Ramos (cell line): ENCODE data around the gene CLASP1.
"Not testable (repeated sequence)": the region's sequence is repeated elsewhere in the genome, so short reads cannot be mapped to it uniquely, and the experiment has no call there.

Experiments
- in situ Hi-C: fragments of 300-500 bp; cut with MboI; formaldehyde crosslinking; loops from one replicate; pipeline ENCODE4 v1.14.3; 2022; ENCODE audit warnings: low sequenced_read_pairs; ENCODE audit not compliant: unreplicated experiment

Gene CLASP1

DNA sequence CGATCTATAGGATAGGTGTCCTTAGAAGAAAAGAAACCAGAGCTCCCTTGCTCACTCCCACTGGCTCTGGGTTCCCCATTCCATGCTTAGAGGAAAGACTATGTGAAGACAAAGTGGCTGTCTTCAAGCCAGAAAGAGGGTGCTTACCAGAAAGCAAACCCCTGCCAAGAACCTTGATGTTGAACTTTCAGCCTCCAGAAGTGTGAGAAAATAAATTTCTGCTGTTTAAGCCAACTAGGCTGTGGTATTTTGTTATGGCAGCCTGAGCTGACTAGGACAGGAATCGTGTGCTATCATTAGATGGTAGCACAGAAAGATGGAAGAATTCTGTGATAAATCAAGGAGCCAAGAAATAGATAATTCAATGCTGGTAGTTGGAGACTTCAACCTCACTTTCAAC, 344.3 kb downstream of the CLASP1 start:
- in situ Hi-C loops, result no loop called here

DNA sequence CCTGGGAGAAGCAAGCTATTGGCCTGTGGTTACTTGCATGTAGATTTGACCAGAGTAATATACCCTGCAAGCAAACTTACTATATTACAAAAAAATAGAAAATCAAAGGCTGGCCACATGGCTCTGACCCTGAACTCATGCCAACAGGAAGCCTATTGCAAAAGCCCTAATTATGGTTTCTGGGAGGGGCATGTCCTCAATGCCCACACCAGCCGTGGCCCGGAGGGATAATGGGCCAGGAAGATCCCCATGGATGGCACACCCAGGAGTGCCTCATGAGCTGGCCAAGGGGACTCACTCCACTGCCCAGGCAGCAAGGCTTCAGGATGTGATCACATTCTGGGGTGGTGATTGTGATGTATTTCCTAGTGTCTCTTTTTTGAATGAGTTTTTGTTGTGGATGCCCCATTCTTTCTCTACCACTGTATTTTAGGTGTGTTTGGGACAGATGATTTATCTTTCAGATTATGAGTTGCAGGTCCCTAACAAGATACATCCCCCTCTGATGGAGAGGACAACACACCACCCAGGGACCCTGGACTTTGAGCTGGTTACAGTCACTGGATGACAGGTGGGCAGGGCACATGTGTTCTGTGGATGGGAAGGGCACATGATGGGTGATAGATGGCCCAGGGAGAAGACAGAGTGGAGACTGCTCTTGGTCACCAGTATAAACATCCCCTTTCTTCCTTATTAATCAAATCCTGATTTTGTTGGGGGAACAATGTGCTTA, 345.6 kb downstream of the CLASP1 start:
- in situ Hi-C loops, result no loop called here

DNA sequence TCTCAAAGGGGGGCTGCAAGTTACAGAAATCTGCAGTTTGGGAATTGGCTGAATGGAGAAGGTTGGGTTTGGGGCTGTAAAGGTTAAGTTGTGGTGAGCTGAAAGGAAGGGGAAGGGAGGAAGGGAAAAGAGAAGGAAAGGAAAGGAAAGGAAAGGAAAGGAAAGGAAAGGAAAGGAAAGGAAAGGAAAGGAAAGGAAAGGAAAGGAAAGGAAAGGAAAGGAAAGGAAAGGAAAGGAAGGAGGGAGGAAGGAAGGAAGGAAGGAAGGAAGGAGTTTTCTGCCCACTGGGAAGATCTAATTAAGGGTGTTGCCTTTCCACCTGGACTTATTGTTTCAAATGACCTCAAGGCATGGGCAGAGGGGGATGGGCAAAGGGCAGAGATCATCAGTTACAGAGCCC, 348.1 kb downstream of the CLASP1 start:
- in situ Hi-C loops, result not testable (repeated sequence)

DNA sequence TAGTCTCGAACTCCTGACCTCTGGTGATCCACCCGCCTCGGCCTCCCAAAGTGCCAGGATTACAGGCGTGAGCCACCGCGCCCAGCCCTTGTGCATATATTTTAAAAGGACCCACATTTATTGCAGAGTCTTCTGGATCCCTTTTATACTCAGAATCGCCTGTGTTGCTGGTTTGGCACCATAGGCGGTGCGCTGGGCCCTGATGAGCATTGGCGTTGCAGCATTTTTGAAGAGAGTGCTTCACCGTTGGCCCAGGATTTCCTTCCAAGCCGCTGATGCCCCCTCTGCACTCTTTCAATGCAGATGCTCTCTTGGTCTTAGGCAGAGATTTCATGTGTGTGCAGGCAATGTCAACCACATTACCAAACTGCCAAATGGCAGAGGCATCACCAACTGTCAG, 350.8 kb downstream of the CLASP1 start:
- in situ Hi-C loops, result no loop called here

DNA sequence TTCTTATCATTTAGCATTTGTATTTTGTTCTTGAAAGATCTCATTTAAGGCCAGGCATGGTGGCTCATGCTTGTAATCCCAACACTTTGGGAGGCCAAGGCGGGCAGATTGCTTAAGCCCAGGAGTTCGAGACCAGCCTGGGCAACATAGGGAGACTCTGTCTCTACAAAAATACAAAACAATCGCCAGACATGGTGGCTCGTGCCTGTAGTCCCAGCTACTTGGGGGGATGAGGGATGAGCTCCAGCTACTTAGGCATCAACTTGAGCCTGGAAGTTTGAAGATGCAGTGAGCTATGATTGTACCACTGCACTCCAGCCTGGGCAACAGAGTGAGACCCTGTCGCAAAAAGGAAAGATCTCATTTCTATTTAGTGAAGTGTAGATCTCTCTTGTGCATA, 351.4 kb downstream of the CLASP1 start:
- in situ Hi-C loops, result not testable (repeated sequence)

DNA sequence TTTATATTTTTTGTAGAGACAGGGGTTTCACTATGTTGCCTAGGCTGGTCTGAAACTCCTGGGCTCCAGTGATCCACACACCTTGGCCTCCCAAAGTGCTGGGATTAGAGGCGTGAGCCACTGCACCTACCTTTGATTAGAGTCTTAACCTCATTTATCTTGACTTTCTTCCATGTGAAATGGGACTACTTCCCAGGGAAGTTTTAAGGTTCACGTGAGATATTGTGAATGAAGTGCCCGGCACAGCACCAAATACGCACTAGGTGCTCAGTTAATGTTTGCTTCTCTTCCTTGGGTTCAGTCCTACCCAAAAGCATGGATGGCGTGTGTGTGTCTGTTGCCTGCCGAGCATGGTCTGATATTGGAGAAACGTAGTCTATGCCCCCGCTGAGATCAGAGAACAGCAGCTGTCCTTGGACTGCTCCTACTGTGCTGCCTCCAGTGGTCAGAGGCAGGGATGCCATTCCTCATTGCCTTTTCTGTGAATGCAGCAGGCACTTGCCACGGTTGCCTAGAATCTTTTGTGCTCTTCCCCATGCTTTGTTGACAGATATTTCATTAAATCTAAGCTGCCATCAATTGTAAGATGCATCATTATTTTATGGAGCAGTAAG, 351.9 kb downstream of the CLASP1 start:
- in situ Hi-C loops, result no loop called here

DNA sequence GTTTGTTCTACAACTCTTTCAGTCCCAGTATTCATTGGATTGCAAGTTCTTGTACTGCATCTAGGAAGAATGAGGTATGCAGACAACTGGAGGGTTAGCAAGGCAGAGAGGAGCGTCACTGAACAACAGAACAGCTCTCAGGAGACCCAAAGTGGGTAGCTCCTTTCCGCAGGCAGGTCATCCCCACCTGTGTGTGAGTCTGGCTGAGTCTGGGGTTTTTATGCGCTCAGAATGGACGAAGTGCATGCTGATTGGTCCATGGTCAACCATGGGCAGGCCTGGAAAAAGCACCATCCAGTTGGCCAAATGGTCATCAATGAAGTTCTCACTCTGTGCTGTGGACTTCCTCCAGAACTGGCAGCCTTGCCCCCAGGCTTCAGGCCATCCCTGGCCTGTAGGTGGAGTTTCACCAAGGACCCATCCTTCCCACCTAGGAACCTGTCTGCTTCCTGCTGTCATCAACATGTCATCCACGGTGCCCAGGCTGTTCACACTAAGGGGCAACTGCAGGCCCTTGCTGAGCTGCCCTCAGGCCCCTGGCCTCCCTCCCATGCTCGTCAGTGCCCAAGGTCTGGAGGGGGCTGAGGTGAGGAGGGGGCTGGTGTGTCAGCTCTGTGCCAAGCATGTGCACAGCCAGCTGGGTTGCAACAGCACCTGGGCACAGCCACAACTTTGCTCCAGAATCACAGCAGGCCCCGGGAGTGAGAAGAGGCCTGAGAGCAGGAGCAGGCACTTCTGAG, 353.2 kb downstream of the CLASP1 start:
- in situ Hi-C loops, result no loop called here

DNA sequence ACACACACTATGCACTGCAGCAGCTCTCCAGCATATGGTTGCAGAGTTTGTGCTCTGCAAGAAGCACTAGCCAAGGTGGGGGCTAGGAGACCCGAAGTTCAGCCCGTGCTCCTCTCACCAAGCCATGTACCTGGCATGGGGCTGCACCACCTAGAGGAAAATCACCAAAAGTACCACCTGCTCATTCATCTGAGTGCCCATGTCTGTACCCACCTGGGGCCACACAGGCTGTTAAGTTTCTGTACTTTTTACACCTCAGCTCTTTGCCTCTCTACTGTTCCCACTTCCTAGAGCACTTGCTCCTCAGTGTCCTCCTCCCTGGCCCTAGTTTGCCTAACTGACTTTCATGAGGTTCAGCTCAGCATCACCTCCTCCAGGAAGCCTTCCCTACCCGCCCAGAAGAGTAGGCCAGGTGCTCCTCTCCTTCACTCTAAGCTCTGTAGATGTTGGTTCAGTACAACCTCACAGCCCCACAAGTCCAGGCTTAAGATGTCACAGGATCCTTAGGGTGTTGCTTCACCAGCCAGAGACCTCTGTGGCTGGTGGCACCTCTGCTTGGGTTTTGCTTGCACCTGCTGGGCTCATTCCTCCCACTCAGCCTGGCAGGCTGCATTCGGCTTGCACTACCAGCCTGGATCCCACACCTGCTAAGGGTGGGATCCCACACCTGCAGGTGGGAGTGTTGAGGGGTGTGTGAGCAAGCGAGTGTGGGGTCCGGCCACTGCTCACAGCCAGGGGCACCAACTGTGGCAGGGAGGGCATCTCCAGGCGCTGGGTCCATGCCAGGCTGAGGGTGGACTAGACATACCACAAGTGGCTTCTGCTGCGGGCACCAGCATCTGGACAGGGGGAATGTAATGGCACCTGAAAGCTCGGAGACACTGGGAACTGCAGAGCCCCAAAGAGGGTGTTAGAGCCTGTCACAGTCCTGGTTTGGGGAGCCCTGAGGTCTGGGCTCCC, 354.1 kb downstream of the CLASP1 start:
- in situ Hi-C loops, result no loop called here

DNA sequence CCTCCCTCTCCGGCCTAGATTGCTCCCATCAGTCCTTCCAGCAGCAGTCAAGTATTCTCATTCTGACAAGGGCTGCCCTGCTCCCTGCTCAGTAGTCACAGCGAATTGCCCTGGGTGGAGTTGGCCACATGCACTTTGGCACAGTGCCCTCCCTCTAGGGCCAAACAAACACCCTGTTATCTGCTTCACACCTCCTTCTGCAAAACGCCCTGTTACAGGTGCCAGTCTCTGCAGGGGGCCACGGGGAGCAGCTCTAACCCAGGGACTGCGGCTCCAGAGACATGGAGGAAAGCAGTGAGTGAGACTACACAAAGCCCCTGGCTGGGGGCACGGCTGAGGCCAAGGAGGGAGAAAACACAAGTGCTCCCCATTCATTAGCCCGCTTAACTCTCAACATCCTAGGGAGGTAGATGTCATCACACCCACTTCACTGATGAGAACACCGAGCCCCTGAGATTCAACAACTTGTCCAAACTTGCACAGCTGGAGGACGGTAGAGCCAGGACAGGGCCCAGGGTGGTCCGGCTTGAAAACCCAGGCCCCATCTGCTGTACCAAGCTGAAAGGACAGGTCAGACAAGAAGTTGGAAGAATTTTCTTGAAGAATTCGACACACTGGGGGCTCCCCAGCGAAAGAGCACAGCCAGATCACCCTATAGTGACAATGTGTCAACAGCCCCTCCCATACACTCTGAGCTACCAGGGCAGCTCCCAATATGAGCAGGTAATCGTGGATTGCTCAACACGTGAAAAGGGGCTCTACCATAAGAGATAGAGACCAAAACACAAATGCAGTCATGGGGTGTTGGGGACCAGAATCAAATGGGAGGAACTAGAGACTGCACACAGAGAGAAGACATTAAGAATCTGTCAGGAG, 355.6 kb downstream of the CLASP1 start:
- in situ Hi-C loops, result no loop called here

DNA sequence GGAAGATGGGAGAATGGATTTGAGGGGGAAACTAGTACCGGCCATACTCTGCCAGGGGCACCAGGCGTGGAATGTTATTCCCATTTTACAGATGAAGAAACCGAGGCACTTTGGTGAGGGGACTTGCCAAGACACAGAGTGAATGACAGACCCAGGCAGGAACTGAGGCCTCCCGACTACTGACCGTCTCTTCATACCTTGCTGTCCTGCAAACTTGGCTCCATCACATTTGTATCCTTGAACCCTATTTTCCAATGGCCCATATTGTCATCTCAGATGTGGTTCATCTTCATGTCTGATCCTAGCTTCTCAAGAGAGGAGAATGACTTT, 358.0 kb downstream of the CLASP1 start:
- in situ Hi-C loops, result no loop called here

DNA sequence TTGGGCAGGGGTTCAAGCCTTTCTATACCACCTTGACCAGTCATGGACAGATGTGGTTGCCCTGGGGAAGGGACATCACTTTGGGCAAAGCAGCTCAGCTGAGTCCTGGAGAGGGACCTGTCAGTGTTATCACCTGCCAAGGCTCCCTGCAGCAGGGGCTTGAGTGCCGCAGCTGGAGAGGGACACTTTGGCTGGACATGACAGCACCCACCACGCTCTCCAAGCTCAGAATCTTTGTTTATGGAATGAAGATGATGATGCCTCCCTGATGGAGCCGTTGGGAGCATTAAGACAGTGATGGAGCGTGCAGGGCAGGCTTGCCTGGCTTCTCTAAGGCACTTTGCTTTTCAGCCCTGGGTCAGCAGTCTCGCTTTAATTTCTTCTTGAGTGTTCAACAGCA, 360.0 kb downstream of the CLASP1 start:
- in situ Hi-C loops, result no loop called here

DNA sequence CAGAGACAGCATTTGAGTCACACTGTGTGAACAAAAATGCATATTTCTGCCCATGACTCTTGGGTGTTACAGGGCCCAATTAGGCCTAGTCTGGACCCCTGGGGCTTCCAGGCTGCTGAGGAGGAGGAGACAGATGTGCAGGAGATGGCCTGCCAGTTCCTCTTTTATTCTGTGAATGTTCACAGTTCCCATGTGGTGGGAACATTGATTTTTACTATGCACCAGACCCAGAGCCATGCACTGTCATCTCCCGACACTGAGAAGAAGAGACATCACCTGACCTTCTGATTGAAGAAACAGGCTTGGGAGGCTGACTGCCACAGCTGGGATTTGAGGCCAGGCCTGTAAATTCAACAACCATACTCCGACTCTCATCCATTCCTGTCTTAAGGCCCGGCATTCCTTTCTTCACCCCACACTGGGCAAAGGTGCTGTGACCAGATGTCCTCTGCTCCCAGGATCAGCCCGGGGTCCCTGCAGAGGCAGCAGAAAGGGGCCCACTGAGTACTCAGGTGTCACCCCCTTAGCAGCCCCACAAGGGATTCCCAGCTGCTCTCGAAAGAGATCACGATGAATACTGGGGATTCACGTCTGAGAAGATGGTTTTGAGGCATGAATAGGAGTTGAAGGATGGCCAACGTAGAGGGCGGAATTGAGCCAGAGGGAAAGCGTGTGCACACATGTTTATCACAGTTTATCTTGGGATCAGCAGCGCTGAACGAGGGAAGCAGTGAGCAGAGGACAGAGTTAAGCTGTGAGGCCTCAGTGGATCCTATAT, 360.6 kb downstream of the CLASP1 start:
- in situ Hi-C loops, result no loop called here

DNA sequence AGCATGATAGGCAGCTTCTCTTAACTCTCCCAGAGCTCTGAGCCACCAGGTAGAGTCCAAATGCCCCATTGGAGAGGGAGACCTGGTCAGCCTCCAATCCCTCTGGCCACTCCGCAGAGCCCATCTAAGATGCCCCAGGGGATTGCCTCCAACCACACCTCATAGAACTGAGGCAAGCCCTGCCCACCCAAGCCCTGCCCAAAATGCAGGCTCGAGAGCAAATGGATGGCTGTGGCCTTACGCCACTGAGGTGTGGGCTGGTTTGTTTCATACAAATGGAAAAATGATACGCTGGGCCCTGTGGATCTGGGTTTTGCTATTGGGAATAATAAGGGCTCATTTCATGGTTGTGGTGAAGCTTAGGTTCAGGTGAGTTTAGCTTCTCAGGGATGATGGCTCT, 361.3 kb downstream of the CLASP1 start:
- in situ Hi-C loops, result no loop called here
